ENCODE results near the gene SPTLC3.
"Not testable (repeated sequence)": the region's sequence is repeated elsewhere in the genome, so short reads cannot be mapped to it uniquely, and the experiment has no call there.

The SPTLC3 gene

DNA sequence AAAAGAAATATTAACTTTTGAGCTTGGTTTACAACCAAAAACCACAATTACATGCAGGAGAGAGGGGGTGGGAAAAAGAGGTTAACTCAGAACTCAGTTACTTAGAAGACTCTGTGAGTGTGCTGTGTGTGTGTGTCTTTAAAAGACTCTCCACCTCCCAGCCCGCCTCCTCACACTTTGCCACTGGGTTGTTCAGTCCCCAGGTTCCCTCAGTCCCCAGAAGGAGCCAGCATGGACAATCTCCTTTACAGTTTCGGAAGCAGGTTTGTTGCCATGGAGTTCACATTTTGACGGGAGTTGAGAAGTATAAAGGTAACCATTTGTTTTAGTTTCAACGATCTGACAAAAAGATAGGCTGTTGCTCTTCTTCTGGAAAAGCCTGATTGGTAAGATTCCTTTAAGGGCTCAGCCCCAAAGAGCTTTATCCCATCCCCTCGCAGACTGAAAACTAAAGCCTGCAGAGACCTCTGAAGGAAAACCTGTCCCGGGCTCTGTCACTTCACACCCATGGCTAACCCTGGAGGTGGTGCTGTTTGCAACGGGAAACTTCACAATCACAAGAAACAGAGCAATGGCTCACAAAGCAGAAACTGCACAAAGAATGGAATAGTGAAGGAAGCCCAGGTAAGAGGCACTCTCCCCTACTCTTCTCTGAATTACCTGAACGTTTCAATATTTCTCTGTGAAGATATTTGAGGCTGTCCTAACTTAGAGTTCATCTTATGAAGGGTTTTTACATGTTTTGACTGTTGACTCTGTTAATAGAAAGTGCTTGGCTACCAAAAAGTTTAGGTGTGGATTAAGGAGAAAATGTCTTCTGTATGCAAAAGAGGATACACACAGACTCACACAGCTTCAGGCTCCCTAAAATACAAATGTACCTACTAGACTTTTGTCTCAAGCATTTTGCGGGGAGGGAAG, at the start of gene SPTLC3:
SPTLC3 (plus strand) TSS at position 212 of the 921 bp plus-strand sequence; CDS start at position 508, 296 bp downstream.
- DNase-seq (ENCODE audit: low read depth in 1 of 2, low spot score in 1 of 2) = no peak

DNA sequence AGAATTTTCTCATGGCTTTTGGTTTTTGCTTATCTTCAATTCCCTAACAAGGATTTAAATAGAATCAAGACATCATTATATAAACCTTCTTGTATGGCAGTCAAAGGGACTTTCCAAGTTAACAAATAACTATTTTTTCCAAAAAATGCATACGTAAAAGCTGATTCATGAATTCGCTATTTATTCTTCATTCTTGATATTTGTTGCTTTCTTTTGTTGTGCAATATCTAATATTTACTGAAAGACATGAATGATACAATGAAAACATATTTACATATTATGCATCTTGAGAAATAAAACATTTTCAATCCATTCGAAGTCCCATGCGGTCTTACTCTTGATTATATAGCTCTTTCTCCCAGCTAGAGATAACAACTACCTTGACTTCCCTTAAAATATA, 47.0 kb upstream of the SPTLC3 start:
- DNase-seq (ENCODE audit: low read depth in 1 of 2, low spot score in 1 of 2) = no peak

GRCh38 chr20:12962895-12963294, 45.9 kb upstream of the SPTLC3 start:
- DNase-seq (ENCODE audit: low read depth in 1 of 2, low spot score in 1 of 2) = no peak

DNA sequence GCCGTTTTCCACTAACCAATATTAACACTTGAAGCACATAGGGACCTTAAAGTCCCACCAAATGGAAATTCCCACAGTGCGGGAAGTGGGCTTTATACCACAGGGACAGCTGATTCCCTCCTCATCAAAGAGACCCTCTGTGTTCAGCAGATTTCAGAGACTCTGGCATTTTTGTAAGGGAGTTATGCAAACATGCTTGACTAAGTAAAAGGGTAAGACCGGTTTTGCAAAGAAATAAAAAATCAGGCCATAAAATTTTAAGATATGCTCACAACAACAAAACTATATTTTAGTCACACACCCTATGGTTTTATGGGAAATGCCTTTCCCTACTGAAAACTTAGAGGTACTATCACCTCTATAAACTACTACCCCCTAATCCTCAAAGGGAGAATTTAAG, 45.4 kb upstream of the SPTLC3 start:
- no peak for DNase-seq (ENCODE audit: low read depth in 1 of 2, low spot score in 1 of 2)

GRCh38 chr20:12965212-12965869, 43.4 kb upstream of the SPTLC3 start:
- no peak for DNase-seq (ENCODE audit: low read depth in 1 of 2, low spot score in 1 of 2)

GRCh38 chr20:12965870-12966251, 42.9 kb upstream of the SPTLC3 start:
- DNase-seq (ENCODE audit: low read depth in 1 of 2, low spot score in 1 of 2) = no peak

GRCh38 chr20:12966468-12967085, 42.2 kb upstream of the SPTLC3 start:
- DNase-seq (ENCODE audit: low read depth in 1 of 2, low spot score in 1 of 2) = no peak

DNA sequence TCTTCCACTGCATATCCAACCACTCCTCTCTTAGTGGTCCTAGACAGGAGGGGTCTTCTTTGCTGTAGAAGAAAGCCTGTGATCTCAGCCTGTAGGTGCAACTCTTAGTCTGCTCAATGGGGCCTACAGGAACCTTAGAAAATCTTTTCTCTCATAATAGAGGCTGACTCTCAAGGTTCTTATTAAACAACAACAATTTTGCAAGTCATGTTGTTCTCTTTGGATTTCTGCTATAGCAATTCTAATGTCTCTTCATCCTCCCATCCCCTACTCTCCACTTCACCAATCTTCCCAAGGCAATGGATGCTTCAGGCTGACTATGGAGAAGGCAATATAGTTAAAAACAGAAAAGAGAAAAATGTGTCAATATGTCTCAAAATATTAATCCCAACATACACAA, 40.8 kb upstream of the SPTLC3 start:
- DNase-seq (ENCODE audit: low read depth in 1 of 2, low spot score in 1 of 2) = no peak

DNA sequence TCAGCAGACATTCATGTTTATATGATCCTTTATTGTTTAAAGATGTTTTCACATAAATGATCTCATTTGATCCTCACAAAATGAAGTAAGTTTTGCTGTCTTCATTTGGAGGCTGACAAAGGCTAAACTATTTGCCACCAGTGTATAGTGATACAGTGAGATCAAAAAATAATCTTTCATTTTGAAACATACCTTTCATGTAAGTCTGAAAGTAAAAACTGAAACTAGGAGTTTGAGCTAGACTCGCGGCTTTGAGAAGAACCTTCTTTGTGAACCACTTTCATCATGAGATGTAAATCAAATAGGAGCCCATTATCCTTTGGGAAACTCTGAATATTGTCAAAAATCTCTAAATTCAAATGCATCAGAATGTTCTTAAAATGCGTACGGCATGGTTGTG, 40.3 kb upstream of the SPTLC3 start:
- no peak for DNase-seq (ENCODE audit: low read depth in 1 of 2, low spot score in 1 of 2)

GRCh38 chr20:12969071-12969669, 39.6 kb upstream of the SPTLC3 start:
- no peak for DNase-seq (ENCODE audit: low read depth in 1 of 2, low spot score in 1 of 2)

GRCh38 chr20:12970372-12970821, 38.4 kb upstream of the SPTLC3 start:
- no peak for DNase-seq (ENCODE audit: low read depth in 1 of 2, low spot score in 1 of 2)

- DNase-seq (ENCODE audit: low read depth in 1 of 2, low spot score in 1 of 2) = no peak
These were observed 32.8 kb upstream of the SPTLC3 start for GRCh38 chr20:12975833-12976608.

- no peak for DNase-seq (ENCODE audit: low read depth in 1 of 2, low spot score in 1 of 2)
These were observed 32.0 kb upstream of the SPTLC3 start for GRCh38 chr20:12976720-12977309.

- DNase-seq (ENCODE audit: low read depth in 1 of 2, low spot score in 1 of 2) = no peak
These were observed 31.2 kb upstream of the SPTLC3 start for GRCh38 chr20:12977328-12978125.

DNA sequence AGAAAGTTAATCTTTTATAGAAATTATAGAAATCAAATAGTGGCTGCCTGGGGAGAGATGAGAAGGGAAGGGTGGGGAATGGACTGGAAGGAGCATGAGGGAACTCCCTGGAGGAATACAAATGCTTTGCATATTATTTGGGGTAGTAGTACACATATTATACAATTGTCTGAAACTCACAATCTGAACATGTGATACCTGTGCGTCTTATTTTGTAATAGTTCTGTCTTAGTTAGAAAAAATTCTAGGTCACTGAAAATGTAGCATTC, 30.7 kb upstream of the SPTLC3 start:
- DNase-seq (ENCODE audit: low read depth in 1 of 2, low spot score in 1 of 2) = no peak

- DNase-seq (ENCODE audit: low read depth in 1 of 2, low spot score in 1 of 2) = no peak
These were observed 29.9 kb upstream of the SPTLC3 start for GRCh38 chr20:12978613-12979495.

DNA sequence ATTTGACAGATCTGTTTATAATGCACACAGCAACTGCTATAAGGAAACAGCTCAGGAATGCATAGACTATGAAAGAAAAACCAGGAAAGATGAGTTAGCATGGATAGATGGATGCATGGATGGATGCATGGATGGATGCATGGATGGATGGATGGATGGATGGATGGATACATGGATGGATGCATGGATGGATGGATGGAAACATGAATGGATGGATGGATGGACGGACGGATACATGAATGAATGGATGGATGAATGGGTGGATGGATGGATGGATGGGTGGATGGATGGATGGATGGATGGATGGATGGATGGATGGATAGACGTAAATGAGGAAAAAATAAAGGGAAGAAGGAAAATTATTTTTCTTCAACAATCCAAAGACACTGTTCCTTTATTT, 29.1 kb upstream of the SPTLC3 start:
- not testable (repeated sequence) for DNase-seq (ENCODE audit: low read depth in 1 of 2, low spot score in 1 of 2)

DNA sequence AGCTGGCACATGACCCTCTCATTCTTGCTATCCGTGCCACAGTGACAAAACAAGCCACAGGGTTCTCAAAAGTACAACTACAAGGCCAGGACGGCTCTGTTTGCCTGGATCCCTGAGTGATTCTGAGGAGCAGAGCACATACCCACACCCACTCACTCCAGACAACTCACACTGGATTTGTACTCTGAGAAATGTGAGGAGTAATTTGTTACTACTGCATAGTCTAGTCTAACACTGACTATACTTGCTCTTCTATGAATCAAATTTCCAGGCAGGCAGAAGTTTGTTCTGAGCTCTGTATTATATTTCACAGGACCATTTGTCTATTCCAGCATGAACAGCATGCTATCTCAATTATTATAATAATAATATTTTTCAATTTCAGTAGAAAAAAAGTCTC, 26.7 kb upstream of the SPTLC3 start:
- no peak for DNase-seq (ENCODE audit: low read depth in 1 of 2, low spot score in 1 of 2)
